Measurements from ENCODE around the gene NCKIPSD. TPM values are rescaled to one million over a fixed set of nuclear protein-coding genes. Genes with fewer than 3 reads are reported as not detected.

Gene NCKIPSD
- total RNA-seq, 1 experiment from 2014 or later: 46.0 TPM

- peak overlapping the region in 2 of 3 experiments; percentile 18 to 32; a peak in 1 of 7 replicates for H3K27ac Mint-ChIP-seq
- WGBS (ENCODE audit: extremely low coverage, insufficient read length, low lambda C conversion rate): no CpG with 5 or more reads among the region's 8 CpGs
- Histone ChIP-seq H2BK120ac (ENCODE audit: low read depth, low read length, poor library complexity, severe bottlenecking) (no peak overlapping the region), H3K79me1 (ENCODE audit: insufficient read depth, low read depth, low read length, poor library complexity, severe bottlenecking) (peaks cover 10% of the 10 kb centered on the region), H4K8ac (replicated peaks; ENCODE audit: insufficient read length, low read depth, low read length) (no peak overlapping the region), H3K23ac (ENCODE audit: insufficient read length, low read depth, low read length) (no peak overlapping the region), H3K56ac (ENCODE audit: insufficient read length, low read depth, low read length) (no peak overlapping the region), H3K27ac (ENCODE audit: insufficient read length, low read depth, low read length) (no peak overlapping the region), H3T11ph (ENCODE audit: low read length) (no peak overlapping the region), H3K4me2 (ENCODE audit: insufficient read depth, insufficient read length, low read length) (no peak overlapping the region), H4K5ac (ENCODE audit: insufficient read length, low read depth, low read length) (no peak overlapping the region), H3K9me3 (ENCODE audit: control insufficient read depth, low read depth, low read length) (no peaks in the 10 kb centered on the region), H2BK5ac (ENCODE audit: insufficient read length, low read length) (no peak overlapping the region), H3K79me2 (ENCODE audit: insufficient read depth, low read length) (peaks cover 38% of the 10 kb centered on the region; the same call in 1 of the 2 replicates), H2BK12ac (ENCODE audit: insufficient read length, low read depth, low read length) (no peak overlapping the region), H3K4ac (ENCODE audit: low read depth, low read length) (no peak overlapping the region), H4K20me1 (ENCODE audit: control insufficient read depth, insufficient read depth, insufficient read length) (peaks cover 2% of the 10 kb centered on the region), H4K91ac (ENCODE audit: insufficient read length, low read depth, low read length) (no peak overlapping the region), H3K27me3 (ENCODE audit: insufficient read depth, low read length) (no peaks in the 10 kb centered on the region), H2AK5ac (ENCODE audit: insufficient read length, low read length) (no peak overlapping the region), H3K14ac (ENCODE audit: insufficient read depth, low read length) (no peak overlapping the region), H2BK15ac (ENCODE audit: low read depth, low read length) (no peak overlapping the region), H3K18ac (ENCODE audit: insufficient read length, low read depth, low read length) (no peak overlapping the region), H2BK20ac (ENCODE audit: low read depth, low read length, poor library complexity, severe bottlenecking) (no peak overlapping the region), H3K9ac (ENCODE audit: extremely low read depth, insufficient read length, low read length) (no peak overlapping the region), H2AFZ (ENCODE audit: low read length) (no peak overlapping the region), H3K23me2 (ENCODE audit: insufficient read length, low read depth, low read length, poor library complexity, severe bottlenecking) (no peaks in the 10 kb centered on the region), H3K4me1 (ENCODE audit: insufficient read depth, low read length) (no peaks in the 10 kb centered on the region; the same call in 1 of the 2 replicates)
- no peak for TF ChIP-seq CTCF (conservative IDR thresholded peaks at IDR 0.05)
- H3K27me3 Mint-ChIP-seq (ENCODE audit: low read depth): no peaks in the 10 kb centered on the region
- no peak overlapping the region for H3K4me3 Mint-ChIP-seq
- H3K9me3 Mint-ChIP-seq: no peaks in the 10 kb centered on the region
- peaks cover 35 to 44% of the 10 kb centered on the region in 2 experiments for H3K4me1 Mint-ChIP-seq
- H3K36me3 Mint-ChIP-seq (ENCODE audit: insufficient read depth in 1 of 3, low read depth in 3 of 3): peaks cover 38 to 59% (median 51%) of the 10 kb centered on the region in 3 experiments
- DNase-seq: no peak
These were observed 13.2 kb upstream of the NCKIPSD start for GRCh38 chr3:48698891-48699290.

Measured in H9 (cell line).